ENCODE results near the gene SUB1. TPM values are rescaled to one million over a fixed set of nuclear protein-coding genes. Genes with fewer than 3 reads are reported as not detected.

The SUB1 gene
- total and polyA plus RNA-seq, 2 donors (not counting 3 experiments of a cell fraction or from before 2014, with no cell fraction given) = 60.1 to 252 TPM

- FAIRE-seq = no peak
- no TSS peak for BruUV-seq (replicated peaks)
- Histone ChIP-seq H3K4me1 (ENCODE audit: control insufficient read depth, extremely low read depth, insufficient read depth, low read length) (no peaks in the 10 kb centered on the region), H3K9ac (replicated peaks; ENCODE audit: extremely low read depth, insufficient read depth, low read length) (no peak overlapping the region), H2AFZ (ENCODE audit: low read depth, low read length) (no peak overlapping the region), H3K9me3 (replicated peaks; ENCODE audit: control insufficient read depth, insufficient read depth, low read length) (no peaks in the 10 kb centered on the region), H3K36me3 (ENCODE audit: control insufficient read depth in 2 of 2, extremely low read depth in 1 of 2, insufficient read depth in 2 of 2, low read length in 2 of 2) (no peaks in the 10 kb centered on the region), H3K79me2 (ENCODE audit: control insufficient read depth, insufficient read depth, low read length) (no peaks in the 10 kb centered on the region), H3K4me2 (ENCODE audit: insufficient read depth, low read length) (no peak overlapping the region), H3K9me1 (replicated peaks; ENCODE audit: control insufficient read depth, extremely low read depth, insufficient read depth, low read length) (no peaks in the 10 kb centered on the region), H3K27me3 (ENCODE audit: control insufficient read depth in 2 of 2, insufficient read depth in 2 of 2, low read length in 2 of 2) (no peaks in the 10 kb centered on the region), H3K4me3 (replicated peaks in 1 of 3; ENCODE audit: insufficient read depth in 1 of 3, low read depth in 1 of 3, low read length in 3 of 3) (no peak overlapping the region), H3K27ac (ENCODE audit: insufficient read depth, low read depth, low read length) (no peak overlapping the region), H4K20me1 (replicated peaks; ENCODE audit: control insufficient read depth, extremely low read depth, insufficient read depth, low read length) (no peaks in the 10 kb centered on the region)
- ChIA-PET CTCF (no interaction called here), POLR2A (no interaction called here)
- DNase-seq (ENCODE audit: low read depth, low spot score) = no peak
- dilution Hi-C loops (cut with MboI; ENCODE audit: extremely low pct_ligation_motif_present, low sequenced_read_pairs) = no loop called here
- intact Hi-C loops (cut with micrococcal nuclease) = no loop called here
- TF ChIP-seq FOS (IDR thresholded peaks at IDR 0.05; ENCODE audit: borderline replicate concordance, insufficient read depth, low read length) (no peak), EZH2 (IDR thresholded peaks at IDR 0.05; ENCODE audit: borderline replicate concordance, low read depth, low read length, severe bottlenecking) (no peak), CTCF (IDR thresholded peaks at IDR 0.05; ENCODE audit: extremely low read depth in 1 of 2, insufficient read depth in 1 of 2, low read depth in 1 of 2, low read length in 2 of 2) (no peak), POLR2AphosphoS5 (IDR thresholded peaks at IDR 0.05; ENCODE audit: insufficient read depth, low read depth, low read length) (no peak), POLR2A (IDR thresholded peaks at IDR 0.05; ENCODE audit: low read depth, low read length) (no peak), MYC (IDR thresholded peaks at IDR 0.05; ENCODE audit: low read depth, low read length) (no peak), JUN (IDR thresholded peaks at IDR 0.05; ENCODE audit: borderline replicate concordance, insufficient read depth, insufficient read length, low read depth) (no peak), MAX (IDR thresholded peaks at IDR 0.05; ENCODE audit: insufficient read depth, insufficient read length) (no peak), GATA2 (IDR thresholded peaks at IDR 0.05; ENCODE audit: insufficient read depth, insufficient read length, low read depth, low read length) (no peak)
These were observed 61.0 kb downstream of the SUB1 start for GRCh38 chr5:32646061-32646969.
